Measurements from ENCODE around the gene GASK1A.
"Not testable (repeated sequence)": the region's sequence is repeated elsewhere in the genome, so short reads cannot be mapped to it uniquely, and the experiment has no call there.

The GASK1A gene

GRCh38 chr3:42979044-42979972 lies at the start of gene GASK1A:
TSS of gene GASK1A (plus strand) at chr3:42979311. CDS start at chr3:42979643, 332 bp downstream.
- no peak for DNase-seq

- no peak for DNase-seq
These were observed 45.0 kb upstream of the GASK1A start for GRCh38 chr3:42934111-42934510.

- DNase-seq = no peak
These were observed 44.2 kb upstream of the GASK1A start for GRCh38 chr3:42934910-42935309.

DNA sequence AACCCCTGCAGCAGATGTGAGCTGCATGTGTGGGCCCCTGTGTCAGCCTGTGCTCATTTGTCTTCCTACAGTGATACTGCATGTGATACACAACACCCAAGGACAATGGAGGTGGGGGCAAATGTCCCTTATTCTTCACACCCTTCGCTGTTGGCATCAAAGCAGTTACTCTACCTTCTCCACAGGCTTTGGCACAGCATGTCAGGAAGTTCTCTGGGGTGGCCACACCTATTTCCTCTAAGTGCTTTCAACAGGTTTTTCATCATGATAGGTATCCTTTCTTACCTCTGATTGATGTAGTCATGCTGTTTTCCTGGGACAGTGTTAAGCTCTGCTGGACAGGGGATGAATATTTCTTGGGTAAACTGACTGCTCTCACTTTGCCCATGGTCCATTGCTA lies 43.6 kb upstream of the GASK1A start:
- DNase-seq = no peak

DNA sequence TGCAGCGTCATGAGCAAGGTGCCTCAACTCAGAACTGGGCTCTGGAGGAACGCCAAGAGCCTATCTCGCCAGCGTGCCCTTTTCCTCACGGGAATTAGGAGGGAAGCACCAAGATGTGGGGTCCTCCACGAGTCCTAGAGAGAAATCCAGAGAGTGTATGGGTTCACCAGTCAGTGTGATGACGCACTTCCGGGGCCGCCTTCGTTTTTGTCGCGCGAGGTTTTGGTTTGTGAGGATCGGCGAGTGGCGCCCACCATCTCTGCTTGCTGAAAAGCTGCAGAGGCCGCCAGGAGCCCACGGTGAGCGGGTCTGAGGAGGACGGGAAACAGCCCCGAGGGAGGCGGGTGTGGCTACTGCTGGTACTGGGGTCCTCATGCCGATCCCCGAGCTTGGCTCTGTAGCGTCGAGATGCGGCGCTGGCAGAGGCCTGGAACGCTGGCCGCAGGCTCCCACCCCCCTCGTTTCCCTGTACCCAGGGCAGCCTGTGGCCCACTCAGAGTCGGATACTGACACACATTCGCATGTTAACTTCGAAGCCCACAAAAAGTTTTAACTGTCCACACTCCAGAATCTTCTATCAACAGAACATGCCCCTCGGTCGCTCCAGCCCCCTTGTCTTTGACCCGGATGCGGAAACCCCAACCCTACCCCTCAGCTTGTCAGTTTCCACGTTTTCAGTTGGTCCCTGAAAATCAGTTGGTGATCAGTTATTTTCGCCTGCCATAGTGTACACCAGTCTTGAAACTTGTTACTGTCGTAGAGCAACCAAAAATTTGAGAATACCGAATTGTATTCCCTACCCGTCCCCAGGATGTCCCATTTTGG lies 42.7 kb upstream of the GASK1A start:
- DNase-seq = no peak

DNA sequence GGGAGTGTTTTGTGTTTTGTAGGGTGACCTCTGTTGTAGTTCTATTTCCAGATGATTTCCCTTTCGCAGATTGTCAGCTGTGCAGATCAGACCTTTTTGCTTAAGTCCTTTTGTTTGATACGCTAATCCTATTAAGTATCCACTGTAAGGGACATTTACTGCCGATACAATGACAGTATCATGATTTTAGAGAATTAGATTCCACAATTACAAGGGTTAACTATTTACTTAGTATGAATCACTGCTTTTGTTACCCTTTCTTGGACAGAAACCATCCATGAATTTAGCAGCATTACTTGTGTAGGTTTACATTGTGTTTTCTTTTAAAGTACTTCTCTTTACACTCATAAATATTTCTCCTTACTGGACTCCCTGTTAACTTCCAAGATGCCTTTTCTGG lies 41.8 kb upstream of the GASK1A start:
- no peak for DNase-seq

DNA sequence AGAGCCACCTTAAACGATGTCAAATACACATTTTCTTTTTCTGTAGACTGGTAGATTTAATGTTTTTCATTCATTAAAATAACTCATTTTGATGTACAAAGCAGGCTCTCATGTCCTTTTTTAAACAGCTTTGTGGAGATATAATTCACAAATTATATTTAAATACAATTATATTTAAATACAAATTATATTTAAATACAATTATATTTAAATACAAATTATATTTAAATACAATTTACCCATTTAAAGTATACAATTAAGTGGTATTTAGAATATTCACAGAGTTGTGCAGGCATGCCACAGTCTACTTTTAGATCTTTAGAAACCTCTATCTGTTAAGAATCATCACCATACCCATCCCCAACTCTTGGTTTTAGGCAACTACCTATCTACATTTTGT lies 36.4 kb upstream of the GASK1A start:
- no peak for DNase-seq

DNA sequence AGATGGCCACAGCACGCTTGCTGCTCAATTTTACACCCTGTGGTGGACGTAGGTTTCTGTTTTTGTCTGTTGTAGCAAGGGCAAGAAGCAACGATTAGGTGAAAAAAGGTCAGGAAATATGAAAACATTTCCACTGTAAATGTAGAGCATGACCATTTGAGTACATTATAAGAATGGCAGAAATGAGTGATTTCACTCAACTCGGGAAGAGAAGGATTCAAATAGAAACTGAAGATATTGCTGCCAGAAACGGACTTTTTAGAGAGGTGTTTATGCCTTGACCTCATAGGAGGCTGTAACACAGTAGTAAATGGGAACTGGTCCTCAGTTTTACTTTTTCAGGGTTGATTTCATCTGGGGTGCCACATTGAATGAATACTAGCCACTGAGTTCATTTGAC lies 33.1 kb upstream of the GASK1A start:
- DNase-seq = no peak

DNA sequence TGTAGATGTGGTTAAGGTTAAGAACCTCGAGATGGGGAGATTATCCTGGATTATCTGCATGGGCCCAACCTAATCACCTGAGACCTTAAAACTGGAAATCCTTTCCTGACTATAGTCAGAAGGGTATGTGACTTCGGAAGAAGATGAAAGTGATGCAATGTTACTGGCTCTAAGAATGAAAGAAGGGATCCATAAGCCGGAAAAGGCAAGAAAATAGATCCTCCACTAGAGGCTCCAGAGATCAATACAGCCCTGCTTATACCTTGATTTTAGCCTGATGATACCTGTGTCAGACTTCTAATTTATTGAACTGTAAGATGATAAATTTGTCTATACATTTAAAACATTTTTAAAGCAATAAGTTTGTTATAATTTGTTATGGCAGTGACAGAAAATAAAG lies 21.5 kb upstream of the GASK1A start:
- no peak for DNase-seq

DNA sequence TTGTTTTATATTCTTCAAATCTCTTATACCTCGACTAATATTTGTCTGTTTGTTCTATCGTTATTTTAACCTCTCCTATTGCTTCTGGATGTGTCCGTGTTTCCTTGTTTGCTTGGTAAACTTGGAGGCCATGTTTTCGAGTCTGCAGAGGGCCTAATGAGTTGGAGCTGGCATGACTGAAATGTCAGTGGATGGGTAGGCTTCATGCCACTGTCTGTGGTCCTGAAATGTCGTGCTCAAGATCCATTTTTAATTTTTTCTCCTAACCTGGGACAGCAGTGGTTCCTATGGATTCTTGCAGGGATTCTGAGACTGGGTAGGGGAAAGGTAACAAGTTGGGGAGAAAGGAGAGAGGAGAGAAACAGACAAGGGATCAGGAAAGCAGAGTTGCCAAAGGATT lies 18.8 kb upstream of the GASK1A start:
- DNase-seq = no peak

GRCh38 chr3:42960786-42961185 lies 18.3 kb upstream of the GASK1A start:
- no peak for DNase-seq

- peak; percentile 52 for DNase-seq
These were observed 17.5 kb upstream of the GASK1A start for GRCh38 chr3:42961633-42962032.

DNA sequence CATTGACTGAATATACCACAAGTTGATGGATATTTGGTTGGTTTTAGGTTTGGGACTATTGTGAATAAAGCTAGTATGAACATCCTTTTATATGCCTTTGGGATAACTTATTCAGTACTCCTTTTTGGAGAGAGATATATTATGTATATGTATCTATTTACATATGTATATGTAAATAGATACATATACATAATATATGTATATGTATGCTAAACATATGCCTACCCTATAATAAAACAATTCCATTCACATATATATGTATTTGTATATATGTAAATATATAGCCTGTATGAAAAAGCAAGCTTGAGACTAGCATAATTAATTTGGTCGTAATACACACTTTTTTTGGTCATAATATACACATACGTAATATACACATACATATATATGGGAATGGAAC lies 15.8 kb upstream of the GASK1A start:
- DNase-seq = no peak

DNA sequence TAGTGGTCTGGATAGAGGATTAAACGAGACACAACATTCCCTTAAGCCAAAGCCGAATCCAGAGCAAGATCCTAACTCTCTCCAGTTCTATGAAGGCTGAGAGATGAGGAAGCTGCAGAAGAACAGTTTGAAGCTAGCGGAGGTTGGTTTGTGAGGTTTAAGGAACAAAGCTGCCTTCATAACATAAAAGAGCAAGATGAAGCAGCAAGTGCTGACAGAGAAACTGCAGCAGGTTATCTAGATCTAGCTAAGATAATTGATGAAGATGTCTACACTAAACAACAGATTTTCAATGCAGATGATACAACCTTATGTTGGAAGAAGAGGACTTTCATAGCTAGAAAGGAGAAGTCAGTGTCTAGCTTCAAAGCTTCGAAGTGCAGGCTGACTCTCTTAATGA lies 14.8 kb upstream of the GASK1A start:
- no peak for DNase-seq

DNA sequence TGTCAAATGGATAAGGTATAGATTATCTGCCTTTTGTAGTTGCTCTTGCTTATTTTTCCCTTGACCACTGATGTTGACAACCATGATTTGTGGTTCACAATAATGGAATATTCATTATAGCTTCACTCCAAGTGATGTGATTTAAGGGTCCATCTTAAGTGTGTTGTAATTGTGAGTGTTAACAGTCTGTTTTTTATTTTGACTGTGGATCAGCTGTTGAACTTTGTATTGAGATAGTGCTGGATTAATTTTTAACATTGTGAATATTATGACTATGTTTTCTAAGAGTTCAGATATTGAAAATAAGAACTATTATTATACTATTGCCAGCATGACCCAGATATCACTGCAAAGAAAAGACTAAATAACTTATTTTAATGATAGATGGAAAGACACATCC lies 8.6 kb upstream of the GASK1A start:
- DNase-seq = no peak

DNA sequence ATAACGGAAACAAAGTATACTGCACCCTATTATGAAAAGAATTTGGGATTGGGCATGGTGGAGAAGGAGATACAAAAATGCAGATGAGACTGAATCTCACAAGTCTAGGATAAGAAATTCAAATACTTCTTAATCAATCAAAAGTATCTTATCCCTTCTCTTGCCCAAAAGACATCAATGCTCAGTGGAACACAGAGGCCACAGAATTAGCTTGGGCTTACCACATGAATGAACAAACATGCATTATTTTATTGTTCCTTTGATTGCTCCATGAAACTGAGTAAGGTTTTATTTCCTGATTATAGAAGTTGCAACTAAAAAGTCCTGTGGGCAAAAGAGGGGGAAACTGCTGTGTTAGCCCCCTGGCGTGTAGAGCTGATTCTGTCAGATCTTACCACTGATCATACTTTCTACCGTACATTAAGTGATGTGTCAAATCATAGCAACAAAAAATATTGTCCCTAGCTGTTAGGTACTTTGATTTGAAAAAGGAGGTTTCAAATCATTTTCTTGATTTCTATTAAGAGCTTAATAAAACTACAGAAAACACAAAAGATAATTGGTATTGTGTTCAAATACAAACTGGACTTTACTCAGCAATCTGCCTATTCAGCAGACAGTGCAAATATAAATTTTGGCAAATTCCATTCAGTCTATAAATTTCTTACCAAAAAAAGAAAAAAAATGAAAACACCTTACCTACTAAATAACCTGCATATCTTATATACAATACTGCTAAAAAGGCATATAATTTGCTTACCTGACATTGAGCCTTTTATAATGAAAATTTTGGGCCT lies 7.9 kb upstream of the GASK1A start:
- no peak for DNase-seq

DNA sequence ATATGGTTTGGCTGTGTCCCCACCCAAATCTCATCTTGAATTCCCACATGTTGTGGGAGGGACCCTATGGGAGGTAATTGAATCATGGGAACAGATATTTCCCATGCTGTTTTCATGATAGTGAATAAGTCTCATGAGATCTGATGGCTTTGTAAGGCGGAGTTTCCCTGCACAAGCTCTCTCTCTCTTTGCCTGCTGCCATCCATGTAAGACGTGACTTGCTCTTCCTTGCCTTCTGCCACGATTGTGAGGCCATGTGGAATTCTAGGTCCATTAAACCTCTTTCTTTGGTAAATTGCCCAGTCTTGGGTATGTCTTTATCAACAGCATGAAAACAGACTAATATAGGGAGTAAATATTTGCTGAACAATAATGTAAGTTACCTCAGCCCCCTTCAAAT lies 4.2 kb upstream of the GASK1A start:
- not testable (repeated sequence) for DNase-seq

DNA sequence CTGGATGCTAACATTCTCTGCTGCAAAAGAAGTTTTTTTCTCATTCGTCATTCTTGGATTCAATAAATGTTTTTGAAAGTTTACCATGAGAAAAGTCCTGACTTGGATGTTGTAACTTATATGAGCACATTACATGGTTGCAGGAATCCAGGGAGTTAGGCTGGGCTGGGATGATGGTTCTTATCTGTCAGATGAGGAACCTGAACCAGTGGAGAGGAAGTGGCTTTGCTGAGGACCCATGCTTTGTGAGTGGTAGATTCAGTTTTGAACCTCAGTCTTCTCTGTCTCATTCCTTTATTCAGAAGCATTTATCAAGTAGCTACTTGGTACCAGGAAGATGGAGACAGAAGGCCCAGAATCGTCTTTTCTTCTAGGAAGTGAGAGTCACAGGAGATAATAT lies 3.7 kb upstream of the GASK1A start:
- no peak for DNase-seq

DNA sequence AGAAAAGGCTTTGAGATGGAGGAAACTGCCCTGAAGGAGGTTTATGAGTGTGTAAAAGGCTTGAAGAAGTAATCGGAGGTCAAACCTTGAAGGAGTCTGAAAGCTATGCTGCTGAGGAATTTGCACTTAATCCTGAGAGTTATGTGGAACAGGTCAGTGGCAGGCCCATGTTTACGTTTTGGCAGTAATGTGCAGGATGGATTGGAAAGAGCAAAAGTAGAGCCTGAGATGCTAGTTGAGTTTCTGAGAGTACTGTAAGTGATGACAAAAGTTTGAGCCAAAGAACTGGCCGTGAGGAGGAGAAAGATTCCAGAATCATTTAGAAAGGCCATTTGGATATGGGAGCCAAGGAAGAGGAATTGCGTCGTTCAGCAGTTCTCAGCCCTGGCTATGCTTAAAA lies 3.2 kb upstream of the GASK1A start:
- no peak for DNase-seq

- DNase-seq = no peak
These were observed 1.1 kb downstream of the GASK1A start for GRCh38 chr3:42980209-42980608.

- DNase-seq = no peak
These were observed 1.8 kb downstream of the GASK1A start for GRCh38 chr3:42980909-42981308.

GRCh38 chr3:42982645-42983412 lies 3.7 kb downstream of the GASK1A start:
- DNase-seq = no peak
